Calu3 (cell line): Measurements from ENCODE around the gene KRTAP10-1. TPM values are rescaled to one million over a fixed set of nuclear protein-coding genes. Genes with fewer than 3 reads are reported as not detected.

Experiments used
- BruUV-seq: library from RNA; stranded (reverse); fragments of 400-500 nt; replicated peaks from 2 replicates; lab custom pipeline; 2021; lab: Mats Ljungman, UMichigan
- CTCF ChIA-PET: fragments of 300-600 bp; sonication (Branson Sonifier 250); formaldehyde crosslinking; loops from one replicate; lab custom pipeline; 2022; ENCODE audit warnings: antibody characterized with exemption; lab: Charles Lee
- DNase-seq: peaks from one replicate; pipeline ENCODE4 v3.0.0; 2022
- H3K27ac Mint-ChIP-seq: one replicate; pipeline ENCODE4 v1.8.0; 2022; ENCODE audit warnings: mixed read lengths; ENCODE audit not compliant: unreplicated experiment
- H3K27me3 Mint-ChIP-seq: one replicate; pipeline ENCODE4 v1.8.0; 2022; ENCODE audit warnings: mixed read lengths; ENCODE audit not compliant: unreplicated experiment
- H3K36me3 Mint-ChIP-seq: one replicate; pipeline ENCODE4 v1.8.0; 2022; ENCODE audit warnings: mild to moderate bottlenecking, moderate library complexity, mixed read lengths; ENCODE audit not compliant: insufficient read depth, unreplicated experiment
- H3K4me1 Mint-ChIP-seq: one replicate; pipeline ENCODE4 v1.8.0; 2022; ENCODE audit warnings: mild to moderate bottlenecking, low read depth, mixed read lengths; ENCODE audit not compliant: unreplicated experiment
- H3K4me3 Mint-ChIP-seq: one replicate; pipeline ENCODE4 v1.8.0; 2022; ENCODE audit warnings: mild to moderate bottlenecking, low read depth, moderate library complexity, mixed read lengths; ENCODE audit not compliant: unreplicated experiment
- H3K9me3 Mint-ChIP-seq: one replicate; pipeline ENCODE4 v1.8.0; 2022; ENCODE audit warnings: low read depth, mixed read lengths; ENCODE audit not compliant: unreplicated experiment
- intact Hi-C: fragments of 100-400 bp; cut with micrococcal nuclease; formaldehyde crosslinking; loops from one replicate; pipeline ENCODE4 v1.10.0; 2022; ENCODE audit not compliant: unreplicated experiment
- total RNA-seq: library from RNA; stranded (reverse); gene quantifications from 2 replicates; pipeline ENCODE4 v1.2.3, GENCODE V29; 2022
- TF ChIP-seq, protein P1 (sequence below): fragments of 200-600 bp; IDR thresholded peaks from one replicate; pipeline ENCODE4 v1.8.0; 2022; ENCODE audit warnings: antibody characterized with exemption; ENCODE audit not compliant: unreplicated experiment

Gene KRTAP10-1
- total RNA-seq, 1 experiment from 2014 or later: not detected

DNA sequence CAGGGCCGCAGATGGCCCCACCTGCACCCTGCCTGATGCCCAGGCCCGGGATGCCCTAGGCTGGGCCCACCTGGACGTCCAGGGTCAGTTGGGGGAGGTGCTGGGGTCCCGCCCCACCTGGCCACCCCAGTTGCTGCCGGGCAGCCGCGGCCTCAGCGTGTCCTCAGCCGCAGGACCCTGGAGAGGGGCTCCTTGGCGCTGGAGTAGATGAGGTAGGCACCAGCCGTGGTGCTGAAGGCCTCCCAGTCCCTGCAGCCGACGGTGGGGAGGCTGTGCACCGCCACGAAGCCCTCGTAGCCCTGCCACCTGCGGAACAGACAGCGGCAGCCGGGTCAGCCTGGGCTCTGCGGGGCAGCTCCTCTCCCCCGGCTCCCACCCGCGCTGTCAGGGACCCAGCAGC lies 40.4 kb downstream of the KRTAP10-1 start:
- intact Hi-C loops: no loop called here
- H3K9me3 Mint-ChIP-seq: no peaks in the 10 kb centered on the region
- H3K27me3 Mint-ChIP-seq: peaks cover 57% of the 10 kb centered on the region
- no peak for DNase-seq
- BruUV-seq: no TSS peak
- TF ChIP-seq, protein P1, sequence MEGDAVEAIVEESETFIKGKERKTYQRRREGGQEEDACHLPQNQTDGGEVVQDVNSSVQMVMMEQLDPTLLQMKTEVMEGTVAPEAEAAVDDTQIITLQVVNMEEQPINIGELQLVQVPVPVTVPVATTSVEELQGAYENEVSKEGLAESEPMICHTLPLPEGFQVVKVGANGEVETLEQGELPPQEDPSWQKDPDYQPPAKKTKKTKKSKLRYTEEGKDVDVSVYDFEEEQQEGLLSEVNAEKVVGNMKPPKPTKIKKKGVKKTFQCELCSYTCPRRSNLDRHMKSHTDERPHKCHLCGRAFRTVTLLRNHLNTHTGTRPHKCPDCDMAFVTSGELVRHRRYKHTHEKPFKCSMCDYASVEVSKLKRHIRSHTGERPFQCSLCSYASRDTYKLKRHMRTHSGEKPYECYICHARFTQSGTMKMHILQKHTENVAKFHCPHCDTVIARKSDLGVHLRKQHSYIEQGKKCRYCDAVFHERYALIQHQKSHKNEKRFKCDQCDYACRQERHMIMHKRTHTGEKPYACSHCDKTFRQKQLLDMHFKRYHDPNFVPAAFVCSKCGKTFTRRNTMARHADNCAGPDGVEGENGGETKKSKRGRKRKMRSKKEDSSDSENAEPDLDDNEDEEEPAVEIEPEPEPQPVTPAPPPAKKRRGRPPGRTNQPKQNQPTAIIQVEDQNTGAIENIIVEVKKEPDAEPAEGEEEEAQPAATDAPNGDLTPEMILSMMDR: no peak
- no peaks in the 10 kb centered on the region for H3K36me3 Mint-ChIP-seq
- no peak overlapping the region for H3K27ac Mint-ChIP-seq
- no peaks in the 10 kb centered on the region for H3K4me1 Mint-ChIP-seq
- CTCF ChIA-PET: interaction anchor here (1.0 kb wide), 1 partner anchor 11 kb away, joined by 3 read pairs; no protein-coding TSS in a partner anchor
- H3K4me3 Mint-ChIP-seq: no peak overlapping the region

DNA sequence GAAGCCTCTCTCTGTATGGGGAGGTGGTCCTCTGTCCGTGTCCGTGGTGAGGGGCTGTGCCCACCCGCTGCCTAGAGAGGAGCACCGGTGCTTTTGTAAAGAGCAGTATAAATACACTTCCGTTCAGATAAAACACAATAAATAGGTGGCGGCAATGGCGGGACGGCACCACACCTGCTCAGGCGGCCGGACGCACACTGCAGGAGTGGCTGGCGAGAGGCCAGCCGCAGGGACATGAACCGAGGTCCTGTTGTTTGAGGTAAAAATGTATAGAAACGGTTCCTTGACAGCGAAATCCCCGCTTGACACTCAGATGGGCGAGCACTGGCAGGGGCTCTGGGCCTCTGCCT lies 40.8 kb downstream of the KRTAP10-1 start:
- no peaks in the 10 kb centered on the region for H3K36me3 Mint-ChIP-seq
- TF ChIP-seq, protein P1: no peak
- H3K4me1 Mint-ChIP-seq: no peaks in the 10 kb centered on the region
- BruUV-seq: no TSS peak
- peaks cover 57% of the 10 kb centered on the region for H3K27me3 Mint-ChIP-seq
- no peak overlapping the region for H3K27ac Mint-ChIP-seq
- DNase-seq: no peak
- H3K4me3 Mint-ChIP-seq: no peak overlapping the region
- no peaks in the 10 kb centered on the region for H3K9me3 Mint-ChIP-seq
- intact Hi-C loops: no loop called here
- CTCF ChIA-PET: no interaction called here

DNA sequence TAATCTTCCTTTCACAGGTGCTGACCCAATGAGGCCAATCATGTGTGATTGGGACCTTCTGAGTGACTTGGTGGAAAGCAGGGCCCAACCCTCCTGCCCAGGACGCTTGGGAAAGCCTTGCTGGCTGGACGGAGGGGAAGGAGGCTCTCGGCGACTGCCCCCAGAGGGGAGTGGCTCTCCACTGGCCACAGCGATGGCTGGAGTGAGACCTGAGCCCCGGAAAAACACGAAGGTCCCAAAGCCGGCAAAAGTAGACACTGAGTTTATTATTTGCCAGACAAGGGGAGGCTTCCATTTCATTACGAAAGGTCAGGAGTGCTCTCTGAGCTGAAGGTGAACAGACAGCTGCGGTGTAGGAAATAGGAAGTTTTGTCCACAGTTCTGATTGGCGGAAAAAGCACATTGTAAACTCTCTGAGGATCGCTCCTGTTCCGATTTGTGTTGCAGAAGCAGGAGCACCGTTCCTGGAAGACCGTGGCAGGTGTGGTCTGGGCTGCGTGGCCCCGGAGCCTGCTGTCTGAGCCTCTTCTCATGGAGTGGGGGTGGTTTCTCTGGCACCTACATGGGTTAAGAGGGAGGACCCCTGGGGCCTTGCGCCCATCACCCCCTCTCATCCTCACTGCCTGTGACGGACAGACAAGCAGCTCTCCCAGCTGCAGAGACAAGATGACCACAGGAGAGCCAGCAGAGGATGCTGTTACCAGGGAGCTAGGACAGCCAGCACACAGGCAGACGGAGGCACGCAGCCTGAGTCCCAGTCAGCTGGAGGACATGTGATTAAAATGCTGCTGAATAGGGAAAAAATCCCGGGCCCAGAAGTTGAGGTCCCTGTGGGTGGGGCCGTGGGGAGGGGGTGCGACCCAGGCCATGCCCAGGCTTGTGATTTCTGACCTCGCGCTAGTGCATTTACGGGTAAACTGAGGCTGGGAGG lies 41.5 kb downstream of the KRTAP10-1 start:
- Mint-ChIP-seq H3K4me3 (no peak overlapping the region), H3K27ac (no peak overlapping the region), H3K27me3 (peaks cover 59% of the 10 kb centered on the region), H3K4me1 (no peaks in the 10 kb centered on the region), H3K36me3 (no peaks in the 10 kb centered on the region), H3K9me3 (no peaks in the 10 kb centered on the region)
- TF ChIP-seq, protein P1: no peak
- CTCF ChIA-PET: no interaction called here
- no peak for DNase-seq
- intact Hi-C loops: no loop called here
- BruUV-seq: no TSS peak

DNA sequence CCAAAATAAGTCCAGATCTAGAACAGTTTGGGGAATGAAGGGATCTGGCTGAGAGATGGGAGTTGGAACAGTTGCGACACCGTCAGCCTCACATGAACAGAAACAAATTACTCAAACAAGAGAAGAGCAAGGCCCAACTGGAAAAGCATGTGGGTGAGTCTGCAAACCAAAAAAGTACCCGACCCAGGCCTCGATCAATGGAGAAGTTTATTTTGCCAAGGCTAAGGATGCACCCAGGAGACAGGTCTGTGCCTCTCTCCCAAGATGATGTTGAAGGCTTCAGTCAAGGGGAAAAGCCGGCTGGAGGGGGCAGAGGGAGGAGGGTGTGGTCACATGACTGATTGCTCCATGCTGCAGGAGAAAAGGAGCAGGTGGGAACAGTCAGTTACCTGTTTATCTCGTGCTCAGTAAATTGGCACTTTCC lies 42.3 kb downstream of the KRTAP10-1 start:
- intact Hi-C loops: no loop called here
- no TSS peak for BruUV-seq
- H3K36me3 Mint-ChIP-seq: no peaks in the 10 kb centered on the region
- DNase-seq: no peak
- peaks cover 5% of the 10 kb centered on the region for H3K9me3 Mint-ChIP-seq
- H3K27ac Mint-ChIP-seq: no peak overlapping the region
- no peaks in the 10 kb centered on the region for H3K4me1 Mint-ChIP-seq
- CTCF ChIA-PET: no interaction called here
- H3K4me3 Mint-ChIP-seq: no peak overlapping the region
- H3K27me3 Mint-ChIP-seq: peaks cover 67% of the 10 kb centered on the region
- TF ChIP-seq, protein P1: no peak
